ENCODE results near the gene CCDC70. TPM values are rescaled to one million over a fixed set of nuclear protein-coding genes. Genes with fewer than 3 reads are reported as not detected.

The CCDC70 gene
- total RNA-seq (2022; extraction: Qiagen RNA extraction): not detected in 5 replicates

GRCh38 chr13:51861723-51862300, at the start of gene CCDC70:
CCDC70 (plus strand) TSS chr13:51861969; CDS start chr13:51865412, 3,443 bp downstream.

GRCh38 chr13:51844862-51845573, 16.8 kb upstream of the CCDC70 start, which contains the start of gene TMEM272:
TMEM272 (minus strand) TSS chr13:51845177; CDS start chr13:51838530, 6,647 bp downstream.

Other genes with a start within 250 kb of the CCDC70 start
- gene DHRS12, start 57.8 kb upstream of the CCDC70 start, total RNA-seq (2022; extraction: Qiagen RNA extraction): 4.2 to 5.4 TPM (median 5.1 TPM) in 5 replicates
- gene TMEM272, start 16.8 kb upstream of the CCDC70 start, total RNA-seq (2022; extraction: Qiagen RNA extraction): not detected in 5 replicates
- gene ATP7B, start 149.5 kb downstream of the CCDC70 start, total RNA-seq (2022; extraction: Qiagen RNA extraction): 1.8 to 2.8 TPM (median 2.4 TPM) in 5 replicates
- gene ALG11, start 150.4 kb downstream of the CCDC70 start, total RNA-seq (2022; extraction: Qiagen RNA extraction): 6.1 to 11.3 TPM (median 7.8 TPM) in 5 replicates
- 5.8 to 8.7 TPM (median 6.9 TPM) in 5 replicates for gene UTP14C, start 162.7 kb downstream of the CCDC70 start, total RNA-seq (2022; extraction: Qiagen RNA extraction)

Data from A549 treated with CORT108297 at 1 μM for 4 hours (cell line).